GM21825 (cell line): Measurements from ENCODE around the gene ALB.

ENCODE experiments used
- ATAC-seq: cut with Tn5 transposase; IDR thresholded peaks from one replicate; pipeline ENCODE4 v1.9.1; 2021; ENCODE audit warnings: mild to moderate bottlenecking, moderate library complexity; ENCODE audit not compliant: unreplicated experiment

Gene ALB

DNA sequence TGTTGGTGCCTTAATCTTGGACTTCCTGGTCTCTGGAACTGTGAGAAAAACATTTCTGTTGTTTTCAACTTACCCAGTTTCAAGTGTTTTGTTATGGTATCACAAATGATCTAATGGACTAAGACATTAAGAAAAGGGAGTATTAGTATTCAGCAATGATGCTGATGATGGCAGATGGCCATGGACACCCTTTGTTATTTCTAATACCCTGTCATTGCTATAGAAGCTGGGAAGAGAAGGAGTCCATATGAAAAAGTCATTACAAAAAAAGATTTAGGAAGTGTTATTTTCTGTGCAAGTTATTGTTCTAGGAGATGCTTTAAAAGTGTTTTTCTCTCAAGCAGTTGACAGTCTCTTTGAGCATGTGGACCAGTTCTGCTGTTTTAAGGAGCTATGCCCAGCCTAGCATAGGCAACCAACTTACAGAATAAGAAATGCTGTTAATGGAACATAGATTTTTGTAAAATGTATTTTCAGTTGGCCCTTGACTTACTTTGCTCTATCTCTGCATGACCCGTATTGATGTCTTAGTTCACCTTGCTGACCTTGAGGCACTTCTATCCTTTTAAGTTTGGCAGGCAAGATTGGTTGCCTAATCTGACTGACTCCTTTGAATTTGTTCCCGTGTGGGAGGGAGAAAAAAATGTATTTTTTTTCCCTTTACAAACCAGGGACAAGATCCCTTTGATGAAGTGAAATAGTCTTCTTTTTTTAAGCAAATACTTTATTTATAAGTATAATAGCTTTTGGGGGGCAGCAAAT is 25.9 kb downstream of the ALB start:
- no peak for ATAC-seq

- no peak for ATAC-seq
Observed at GRCh38 chr4:73431813-73432168, 27.7 kb downstream of the ALB start.

- ATAC-seq: no peak
Observed at GRCh38 chr4:73432169-73433000, 28.3 kb downstream of the ALB start.

GRCh38 chr4:73433140-73433539 is 29.1 kb downstream of the ALB start:
- no peak for ATAC-seq

DNA sequence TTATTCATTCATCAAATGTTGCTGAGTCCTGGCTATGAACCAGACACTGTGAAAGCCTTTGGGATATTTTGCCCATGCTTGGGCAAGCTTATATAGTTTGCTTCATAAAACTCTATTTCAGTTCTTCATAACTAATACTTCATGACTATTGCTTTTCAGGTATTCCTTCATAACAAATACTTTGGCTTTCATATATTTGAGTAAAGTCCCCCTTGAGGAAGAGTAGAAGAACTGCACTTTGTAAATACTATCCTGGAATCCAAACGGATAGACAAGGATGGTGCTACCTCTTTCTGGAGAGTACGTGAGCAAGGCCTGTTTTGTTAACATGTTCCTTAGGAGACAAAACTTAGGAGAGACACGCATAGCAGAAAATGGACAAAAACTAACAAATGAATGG is 30.2 kb downstream of the ALB start:
- ATAC-seq: peak; percentile 57

- no peak for ATAC-seq
Observed at GRCh38 chr4:73435984-73436383, 31.9 kb downstream of the ALB start, which contains the start of gene AFP. TSS of gene AFP (plus strand) at chr4:73436221. CDS start at chr4:73436263, 42 bp downstream.

DNA sequence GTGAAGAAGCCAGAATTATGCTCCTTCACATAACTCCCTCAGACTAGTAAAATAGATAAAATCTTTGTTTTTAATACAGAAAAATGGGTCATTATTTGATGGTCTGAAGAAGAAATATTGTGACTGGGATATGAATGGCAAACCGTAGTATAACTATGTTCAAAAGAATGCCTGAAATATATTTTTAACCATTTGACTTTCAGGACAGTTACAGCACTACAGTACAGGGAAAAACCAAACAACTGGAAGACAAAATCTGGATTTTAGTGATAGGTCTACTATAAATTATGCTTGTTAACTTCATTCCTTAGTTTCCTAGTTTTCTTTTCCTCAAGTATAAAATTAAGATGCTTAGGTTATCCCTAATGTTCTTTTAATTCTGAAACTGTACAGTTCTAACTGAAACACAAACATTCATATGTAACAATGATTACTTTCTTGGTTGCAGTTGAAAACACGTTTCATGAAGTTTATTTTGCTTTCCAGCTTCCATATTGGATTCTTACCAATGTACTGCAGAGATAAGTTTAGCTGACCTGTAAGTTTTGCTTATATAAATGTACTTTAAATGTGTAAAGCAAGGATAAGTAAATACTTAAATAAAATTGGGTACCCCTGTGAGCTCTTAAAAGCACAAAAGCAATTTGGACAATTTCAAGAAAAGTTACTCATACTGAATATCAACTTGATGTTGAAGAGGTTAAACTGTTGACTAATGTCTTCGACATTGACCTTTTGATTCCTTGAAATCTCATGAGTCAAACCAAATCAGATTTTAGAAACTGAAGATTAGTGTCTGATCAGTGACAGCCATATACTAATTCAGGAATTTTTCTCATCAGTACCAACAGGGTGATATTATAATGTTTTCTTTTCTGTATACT is 32.8 kb downstream of the ALB start:
- no peak for ATAC-seq

- ATAC-seq: no peak
Observed at GRCh38 chr4:73437558-73437956, 33.5 kb downstream of the ALB start.

GRCh38 chr4:73438048-73438447 is 34.0 kb downstream of the ALB start:
- ATAC-seq: no peak

GRCh38 chr4:73438582-73439215 is 34.6 kb downstream of the ALB start:
- no peak for ATAC-seq

GRCh38 chr4:73439445-73439844 is 35.4 kb downstream of the ALB start:
- ATAC-seq: no peak

DNA sequence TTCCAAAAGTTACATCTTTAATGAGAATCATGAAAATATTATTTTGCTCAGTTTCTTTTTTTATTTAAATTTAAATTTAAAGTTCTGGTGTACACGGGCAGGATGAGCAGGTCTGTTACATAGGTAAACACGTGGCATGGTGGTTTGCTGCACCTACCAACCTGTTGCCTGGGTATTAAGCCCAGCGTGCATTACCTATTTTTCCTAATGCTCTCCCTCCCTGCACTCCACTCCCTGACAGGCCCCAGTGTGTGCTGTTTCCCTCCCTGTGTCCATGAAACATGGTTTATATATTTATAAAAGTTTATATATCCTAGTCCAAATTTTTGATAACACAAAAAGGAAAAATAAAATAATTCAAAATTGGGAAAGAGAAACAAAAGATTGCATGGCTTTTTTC is 35.9 kb downstream of the ALB start:
- ATAC-seq: no peak

DNA sequence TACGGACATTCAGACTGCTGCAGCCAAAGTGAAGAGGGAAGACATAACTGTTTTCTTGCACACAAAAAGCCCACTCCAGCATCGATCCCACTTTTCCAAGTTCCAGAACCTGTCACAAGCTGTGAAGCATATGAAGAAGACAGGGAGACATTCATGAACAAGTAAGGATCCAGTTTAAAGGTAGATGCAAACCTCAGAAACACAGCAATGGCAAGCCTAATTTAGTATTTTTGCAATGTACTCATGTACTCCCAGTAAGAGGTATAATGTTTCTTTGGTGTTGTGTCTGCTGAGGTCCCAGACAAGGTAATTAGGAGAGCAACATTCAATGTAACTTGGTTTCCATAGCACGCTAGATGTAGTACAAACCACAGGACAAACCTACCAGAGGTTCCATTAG is 36.6 kb downstream of the ALB start:
- no peak for ATAC-seq

DNA sequence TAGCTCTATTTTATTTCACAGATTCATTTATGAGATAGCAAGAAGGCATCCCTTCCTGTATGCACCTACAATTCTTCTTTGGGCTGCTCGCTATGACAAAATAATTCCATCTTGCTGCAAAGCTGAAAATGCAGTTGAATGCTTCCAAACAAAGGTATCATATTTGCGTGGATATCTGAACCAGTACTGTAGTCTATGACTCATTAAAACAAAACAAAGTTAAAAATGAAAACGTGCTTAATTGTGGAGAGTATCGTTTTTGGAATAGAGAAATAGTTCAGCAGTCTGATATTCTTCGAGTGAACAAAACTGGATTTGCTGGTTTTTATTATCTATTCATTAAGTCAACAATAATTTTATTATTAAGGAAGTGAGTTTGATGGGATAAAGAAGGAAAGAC is 38.2 kb downstream of the ALB start:
- ATAC-seq: no peak

- ATAC-seq: no peak
Observed at GRCh38 chr4:73443224-73443623, 39.1 kb downstream of the ALB start.

GRCh38 chr4:73445383-73446335 is 41.6 kb downstream of the ALB start:
- no peak for ATAC-seq

- ATAC-seq: peak; percentile 100
Observed at GRCh38 chr4:73446336-73446938, 42.4 kb downstream of the ALB start.

- ATAC-seq: no peak
Observed at GRCh38 chr4:73447671-73448070, 43.6 kb downstream of the ALB start.
